GF-D8 (cell line): ENCODE results near the gene CACNG8.
"Not testable (repeated sequence)": the region's sequence is repeated elsewhere in the genome, so short reads cannot be mapped to it uniquely, and the experiment has no call there.

ENCODE experiments used
- DNase-seq: peaks from one replicate; lab custom pipeline; 2025; lab: John Stamatoyannopoulos, UW

The CACNG8 gene

GRCh38 chr19:54035215-54036178 is 72.8 kb downstream of the CACNG8 start:
- DNase-seq = no peak

- DNase-seq = not testable (repeated sequence)
Observed at GRCh38 chr19:54036542-54036941, 73.8 kb downstream of the CACNG8 start.
